ENCODE results near the gene DPP6. TPM values are rescaled to one million over a fixed set of nuclear protein-coding genes. Genes with fewer than 3 reads are reported as not detected.

The DPP6 gene
- total RNA-seq, 1 experiment from 2014 or later = not detected

- no peaks in the 10 kb centered on the region for H3K4me1 ChIP-seq (ENCODE audit: control insufficient read depth, insufficient read depth, low read length)
- H3K4me3 ChIP-seq (ENCODE audit: low read depth in 2 of 2, low read length in 2 of 2) = no peak overlapping the region
- no peaks in the 10 kb centered on the region for H3K36me3 ChIP-seq (ENCODE audit: control insufficient read depth, insufficient read depth, low read length)
- intact Hi-C loops (cut with micrococcal nuclease; ENCODE audit: unreplicated experiment) (no loop called here), in situ Hi-C loops (cut with HindIII; ENCODE audit: low pct_unique_long_range_greater_than_20kb, low sequenced_read_pairs) (no loop called here)
- TF ChIP-seq POLR2AphosphoS5 (IDR thresholded peaks at IDR 0.05; ENCODE audit: low read depth, low read length) (no peak), CTCF (IDR thresholded peaks at IDR 0.05) (no peak), TCF7L2 (IDR thresholded peaks at IDR 0.05; ENCODE audit: low read depth, low read length) (no peak), REST (IDR thresholded peaks at IDR 0.05; ENCODE audit: insufficient read depth in 1 of 2, low read depth in 2 of 2, low read length in 1 of 2) (no peak), SIN3A (IDR thresholded peaks at IDR 0.05; ENCODE audit: borderline replicate concordance, insufficient read depth, low read depth, low read length) (no peak)
- no peaks in the 10 kb centered on the region for H3K9me3 ChIP-seq (ENCODE audit: control insufficient read depth, insufficient read depth, low read depth, low read length)
- ATAC-seq (no peak), DNase-seq (ENCODE audit: low read depth, low spot score) (no peak)
- BruUV-seq (replicated peaks) = no TSS peak
- POLR2A ChIA-PET = no interaction called here
- CTCF ChIA-PET = no interaction called here
- H3K27me3 ChIP-seq (ENCODE audit: control insufficient read depth, insufficient read depth, low read length) = no peaks in the 10 kb centered on the region
- no peak overlapping the region for H3K27ac ChIP-seq (ENCODE audit: low read length)
Observed at GRCh38 chr7:154373956-154374355, 321.8 kb downstream of the DPP6 start.

GRCh38 chr7:154375956-154376355 is 323.8 kb downstream of the DPP6 start:
- intact Hi-C loops (cut with micrococcal nuclease; ENCODE audit: unreplicated experiment) = no loop called here
- ATAC-seq = no peak
- TF ChIP-seq POLR2AphosphoS5 (IDR thresholded peaks at IDR 0.05; ENCODE audit: low read depth, low read length) = no peak
- no peak for TF ChIP-seq TCF7L2 (IDR thresholded peaks at IDR 0.05; ENCODE audit: low read depth, low read length)
- TF ChIP-seq SIN3A (IDR thresholded peaks at IDR 0.05; ENCODE audit: borderline replicate concordance, insufficient read depth, low read depth, low read length) = no peak
- TF ChIP-seq REST (IDR thresholded peaks at IDR 0.05; ENCODE audit: insufficient read depth in 1 of 2, low read depth in 2 of 2, low read length in 1 of 2) = no peak
- no peak for TF ChIP-seq CTCF (IDR thresholded peaks at IDR 0.05)
- CTCF ChIA-PET = no interaction called here
- no TSS peak for BruUV-seq (replicated peaks)
- POLR2A ChIA-PET = no interaction called here
- no peak overlapping the region for H3K27ac ChIP-seq (ENCODE audit: low read length)
- no peaks in the 10 kb centered on the region for H3K27me3 ChIP-seq (ENCODE audit: control insufficient read depth, insufficient read depth, low read length)
- in situ Hi-C loops (cut with HindIII; ENCODE audit: low pct_unique_long_range_greater_than_20kb, low sequenced_read_pairs) = no loop called here
- H3K4me1 ChIP-seq (ENCODE audit: control insufficient read depth, insufficient read depth, low read length) = no peaks in the 10 kb centered on the region
- no peak overlapping the region for H3K4me3 ChIP-seq (ENCODE audit: low read depth in 2 of 2, low read length in 2 of 2)
- H3K36me3 ChIP-seq (ENCODE audit: control insufficient read depth, insufficient read depth, low read length) = no peaks in the 10 kb centered on the region
- no peaks in the 10 kb centered on the region for H3K9me3 ChIP-seq (ENCODE audit: control insufficient read depth, insufficient read depth, low read depth, low read length)
- DNase-seq (ENCODE audit: low read depth, low spot score) = no peak

Measured in Panc1 (cell line).